HT1080 (cell line): Measurements from ENCODE around the gene UGT2B17. TPM values are rescaled to one million over a fixed set of nuclear protein-coding genes. Genes with fewer than 3 reads are reported as not detected.
"Not testable (repeated sequence)": the region's sequence is repeated elsewhere in the genome, so short reads cannot be mapped to it uniquely, and the experiment has no call there.

Source experiments
- DNase-seq: peaks from one replicate; pipeline ENCODE4 v3.0.0-alpha.2; 2015; ENCODE audit warnings: low read depth
- polyA plus RNA-seq, 2 experiments: library from polyadenylated mRNA; depleted of rRNA; stranded (reverse); fragments of >200 nt; gene quantifications; 2 replicates each; pipeline ENCODE4 v1.2.3, GENCODE V29; 2015
- total RNA-seq: library from RNA; depleted of rRNA; stranded (reverse); fragments of >200 nt; shearing (Covaris generic); gene quantifications from 2 replicates; pipeline ENCODE4 v1.2.3, GENCODE V29; 2014; rRNA removed

Gene UGT2B17
- not detected in 2 replicates for total RNA-seq
- not detected in 2 replicates for polyA plus RNA-seq (2015; cell fraction: cytosol; rRNA removed)
- not detected in 2 replicates for polyA plus RNA-seq (2015; cell fraction: nucleus; rRNA removed)

GRCh38 chr4:68576272-68577125, at the start of gene UGT2B17:
UGT2B17 (minus strand) TSS chr4:68576322; CDS start chr4:68568484, 7,838 bp downstream.
- DNase-seq, result no peak

- not testable (repeated sequence) for DNase-seq
Measured at GRCh38 chr4:68622731-68623130, 46.6 kb upstream of the UGT2B17 start.

- no peak for DNase-seq
Measured at GRCh38 chr4:68617003-68617698, 41.0 kb upstream of the UGT2B17 start.

GRCh38 chr4:68615699-68616422, 39.7 kb upstream of the UGT2B17 start:
- DNase-seq, result no peak

GRCh38 chr4:68613752-68614151, 37.6 kb upstream of the UGT2B17 start:
- no peak for DNase-seq

- DNase-seq, result no peak
Measured at GRCh38 chr4:68606240-68606639, 30.1 kb upstream of the UGT2B17 start.

- DNase-seq, result peak; percentile 5
Measured at GRCh38 chr4:68599150-68599549, 23.0 kb upstream of the UGT2B17 start.

GRCh38 chr4:68597482-68597881, 21.4 kb upstream of the UGT2B17 start:
- no peak for DNase-seq

GRCh38 chr4:68594678-68595077, 18.6 kb upstream of the UGT2B17 start:
- no peak for DNase-seq

GRCh38 chr4:68593112-68593511, 17.0 kb upstream of the UGT2B17 start:
- DNase-seq, result no peak

- no peak for DNase-seq
Measured at GRCh38 chr4:68592673-68593072, 16.6 kb upstream of the UGT2B17 start.

GRCh38 chr4:68591204-68591603, 15.1 kb upstream of the UGT2B17 start:
- peak; percentile 37 for DNase-seq

- DNase-seq, result no peak
Measured at GRCh38 chr4:68589790-68590189, 13.7 kb upstream of the UGT2B17 start.

- DNase-seq, result no peak
Measured at GRCh38 chr4:68582339-68582717, 6.2 kb upstream of the UGT2B17 start.

GRCh38 chr4:68581383-68582338, 5.5 kb upstream of the UGT2B17 start:
- no peak for DNase-seq

- no peak for DNase-seq
Measured at GRCh38 chr4:68577590-68577989, 1.5 kb upstream of the UGT2B17 start.

GRCh38 chr4:68575636-68576035, 486 bp downstream of the UGT2B17 start:
- not testable (repeated sequence) for DNase-seq

GRCh38 chr4:68575081-68575480, 1.0 kb downstream of the UGT2B17 start:
- DNase-seq, result no peak

GRCh38 chr4:68572653-68573170, 3.4 kb downstream of the UGT2B17 start:
- no peak for DNase-seq

- no peak for DNase-seq
Measured at GRCh38 chr4:68570122-68570507, 6.0 kb downstream of the UGT2B17 start.
